T-helper 22 cell (primary cell): ENCODE data around the gene DNAH17.

ENCODE experiments used
- DNase-seq: peaks from one replicate; pipeline ENCODE4 v3.0.0-alpha.2; 2020; ENCODE audit warnings: low read depth

Gene DNAH17, protein sequence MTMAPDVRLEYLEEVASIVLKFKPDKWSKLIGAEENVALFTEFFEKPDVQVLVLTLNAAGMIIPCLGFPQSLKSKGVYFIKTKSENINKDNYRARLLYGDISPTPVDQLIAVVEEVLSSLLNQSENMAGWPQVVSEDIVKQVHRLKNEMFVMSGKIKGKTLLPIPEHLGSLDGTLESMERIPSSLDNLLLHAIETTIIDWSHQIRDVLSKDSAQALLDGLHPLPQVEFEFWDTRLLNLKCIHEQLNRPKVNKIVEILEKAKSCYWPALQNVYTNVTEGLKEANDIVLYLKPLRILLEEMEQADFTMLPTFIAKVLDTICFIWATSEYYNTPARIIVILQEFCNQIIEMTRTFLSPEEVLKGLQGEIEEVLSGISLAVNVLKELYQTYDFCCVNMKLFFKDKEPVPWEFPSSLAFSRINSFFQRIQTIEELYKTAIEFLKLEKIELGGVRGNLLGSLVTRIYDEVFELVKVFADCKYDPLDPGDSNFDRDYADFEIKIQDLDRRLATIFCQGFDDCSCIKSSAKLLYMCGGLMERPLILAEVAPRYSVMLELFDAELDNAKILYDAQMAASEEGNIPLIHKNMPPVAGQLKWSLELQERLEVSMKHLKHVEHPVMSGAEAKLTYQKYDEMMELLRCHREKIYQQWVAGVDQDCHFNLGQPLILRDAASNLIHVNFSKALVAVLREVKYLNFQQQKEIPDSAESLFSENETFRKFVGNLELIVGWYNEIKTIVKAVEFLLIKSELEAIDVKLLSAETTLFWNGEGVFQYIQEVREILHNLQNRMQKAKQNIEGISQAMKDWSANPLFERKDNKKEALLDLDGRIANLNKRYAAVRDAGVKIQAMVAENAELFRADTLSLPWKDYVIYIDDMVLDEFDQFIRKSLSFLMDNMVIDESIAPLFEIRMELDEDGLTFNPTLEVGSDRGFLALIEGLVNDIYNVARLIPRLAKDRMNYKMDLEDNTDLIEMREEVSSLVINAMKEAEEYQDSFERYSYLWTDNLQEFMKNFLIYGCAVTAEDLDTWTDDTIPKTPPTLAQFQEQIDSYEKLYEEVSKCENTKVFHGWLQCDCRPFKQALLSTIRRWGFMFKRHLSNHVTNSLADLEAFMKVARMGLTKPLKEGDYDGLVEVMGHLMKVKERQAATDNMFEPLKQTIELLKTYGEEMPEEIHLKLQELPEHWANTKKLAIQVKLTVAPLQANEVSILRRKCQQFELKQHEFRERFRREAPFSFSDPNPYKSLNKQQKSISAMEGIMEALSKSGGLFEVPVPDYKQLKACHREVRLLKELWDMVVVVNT (N-terminal part only)

GRCh38 chr17:78577296-78577695, at the start of gene DNAH17:
DNAH17 (minus strand) TSS chr17:78577396; CDS start chr17:78575057, 2,339 bp downstream.
- DNase-seq = no peak

GRCh38 chr17:78624324-78625151, 47.3 kb upstream of the DNAH17 start:
- DNase-seq = no peak

- DNase-seq = no peak
Measured at GRCh38 chr17:78623541-78623940, 46.3 kb upstream of the DNAH17 start.

- no peak for DNase-seq
Measured at GRCh38 chr17:78622491-78623265, 45.5 kb upstream of the DNAH17 start.

DNA sequence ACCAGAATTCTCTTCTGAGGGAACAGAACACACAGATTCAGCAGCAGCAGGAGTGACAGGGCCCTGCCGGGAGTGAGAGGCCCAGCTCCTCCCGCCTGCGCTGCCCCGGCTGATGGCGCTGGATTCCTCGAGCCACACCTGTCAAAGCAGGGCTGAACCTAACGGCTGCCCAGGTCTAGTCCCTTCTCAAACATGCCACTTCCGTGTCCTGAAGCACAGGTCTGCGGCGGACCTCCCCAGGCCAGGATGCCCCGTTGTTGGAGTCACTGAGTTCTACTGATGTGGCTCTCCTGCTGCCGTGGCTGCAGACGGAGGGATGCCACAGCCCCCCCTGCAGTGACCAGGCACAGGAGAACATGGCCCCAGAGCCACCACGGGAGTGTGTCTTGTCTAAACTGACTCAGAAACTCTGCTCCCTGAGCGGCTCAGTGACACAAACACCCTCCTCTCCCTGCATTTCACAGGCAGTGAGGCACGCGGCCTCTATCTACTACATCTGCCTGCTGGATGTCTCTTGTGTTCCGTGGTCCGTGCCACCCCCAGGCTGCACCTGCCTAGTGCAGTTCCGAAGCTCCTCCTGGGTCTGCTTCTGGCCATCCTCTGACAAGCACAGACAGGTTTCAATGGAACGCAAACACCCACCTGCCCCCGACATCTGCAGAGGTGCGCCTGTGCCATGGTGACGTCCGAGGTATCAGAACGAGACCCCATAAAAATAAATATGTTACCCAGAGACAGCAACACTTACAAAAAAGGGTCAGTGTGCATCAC, 44.7 kb upstream of the DNAH17 start:
- no peak for DNase-seq

- DNase-seq = no peak
Measured at GRCh38 chr17:78620099-78620498, 42.9 kb upstream of the DNAH17 start.

DNA sequence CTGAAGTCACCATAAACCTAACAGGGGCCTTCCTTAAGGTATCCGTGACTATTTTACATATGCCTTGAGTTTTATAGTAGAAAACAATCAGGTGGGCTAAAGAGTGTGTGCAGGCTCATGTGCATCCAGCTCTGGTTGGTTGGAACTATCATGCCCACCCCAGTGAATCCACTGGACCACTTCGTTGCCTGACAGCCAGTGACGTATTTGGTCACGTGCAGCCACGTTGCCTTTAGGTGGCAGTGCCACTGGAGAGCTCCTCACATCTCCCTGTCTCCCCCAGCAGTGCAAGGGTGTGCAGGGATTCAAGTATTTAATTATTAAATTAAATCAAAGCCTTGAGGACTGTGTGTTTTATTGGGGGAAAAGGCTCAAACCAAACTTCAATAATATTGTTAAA, 42.1 kb upstream of the DNAH17 start:
- no peak for DNase-seq

- no peak for DNase-seq
Measured at GRCh38 chr17:78618264-78619066, 41.3 kb upstream of the DNAH17 start.

DNA sequence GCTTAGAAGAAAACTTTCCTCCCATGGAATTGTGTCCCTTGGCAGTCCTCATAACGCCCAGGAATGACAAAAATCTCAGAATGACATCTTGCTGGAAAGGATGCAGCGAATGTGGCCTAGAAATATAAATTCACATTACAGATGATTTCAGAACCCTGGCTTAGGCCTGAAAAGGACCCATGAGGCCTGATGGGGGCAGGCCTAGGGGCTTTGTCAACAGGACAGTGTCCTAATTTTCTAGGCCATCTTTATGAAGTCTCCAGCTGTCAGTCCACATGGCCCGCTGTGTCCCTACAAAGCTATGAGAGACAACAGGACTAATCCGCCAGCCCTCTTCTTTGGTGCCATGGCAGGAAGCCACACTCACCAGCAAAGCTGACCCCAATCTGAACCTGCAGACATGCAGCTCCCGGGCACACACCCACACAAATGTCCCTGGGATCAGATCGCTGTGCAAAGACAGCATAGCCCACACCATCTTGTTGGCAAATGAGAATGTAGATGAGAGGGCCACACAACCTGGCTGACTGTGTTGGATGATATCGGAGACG, 40.4 kb upstream of the DNAH17 start:
- DNase-seq = no peak

DNA sequence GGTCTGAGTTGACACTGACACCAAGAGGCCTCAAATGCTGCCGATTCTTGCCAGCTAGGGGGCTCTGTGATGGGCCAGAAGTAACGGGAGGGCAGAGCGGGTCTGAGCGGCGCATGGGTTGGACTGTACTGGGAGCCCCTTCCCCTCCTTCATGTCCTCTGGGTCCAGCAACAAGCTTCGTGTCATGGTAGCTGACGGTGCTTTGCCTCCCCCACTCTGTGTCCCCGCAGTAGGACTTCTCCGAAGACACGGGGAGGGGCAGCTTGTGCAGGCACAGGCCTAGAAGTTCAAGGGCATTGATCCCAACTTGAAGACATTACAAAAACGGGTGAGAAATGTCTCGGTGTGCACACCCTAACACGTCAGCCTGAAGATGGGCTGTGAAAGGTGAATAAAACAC, 39.8 kb upstream of the DNAH17 start:
- no peak for DNase-seq

DNA sequence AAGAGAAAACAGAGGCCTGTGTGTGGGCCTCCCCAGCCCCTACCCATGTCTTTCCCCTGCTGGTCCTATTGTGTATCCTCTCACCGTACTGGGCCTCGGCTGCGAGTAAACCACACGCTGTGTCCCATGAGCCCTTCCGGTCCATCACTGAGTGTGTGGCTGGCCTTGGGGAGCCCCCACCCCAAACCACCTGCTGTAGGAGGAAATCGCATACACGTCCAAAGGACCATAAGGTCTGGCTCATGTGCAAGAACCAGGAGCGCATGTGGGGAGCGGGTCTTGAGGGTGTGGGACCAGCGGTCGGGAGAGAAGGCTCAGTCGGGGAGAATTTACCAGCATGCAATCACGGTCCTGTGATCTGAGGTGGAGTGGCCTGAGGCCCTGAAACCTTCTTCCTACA, 38.4 kb upstream of the DNAH17 start:
- DNase-seq = no peak

DNA sequence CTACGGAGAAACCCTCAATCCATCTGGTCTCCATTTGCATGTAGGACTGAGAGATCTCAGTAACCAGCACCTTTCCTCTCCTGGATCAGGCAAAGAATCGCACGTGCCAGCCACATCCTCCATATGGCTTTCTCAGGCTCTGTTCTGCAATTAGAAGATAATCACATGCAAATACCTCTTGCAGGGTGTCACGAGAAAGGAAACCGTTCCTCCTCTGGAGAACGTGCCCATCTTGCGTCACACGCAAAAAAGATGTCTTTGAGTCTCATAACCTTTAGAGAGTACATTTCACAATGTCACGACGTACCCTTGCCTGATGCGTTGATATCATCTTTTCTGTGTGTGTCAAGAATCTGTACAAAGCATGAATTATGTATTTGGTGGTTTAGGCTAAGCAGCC, 36.2 kb upstream of the DNAH17 start:
- no peak for DNase-seq

DNA sequence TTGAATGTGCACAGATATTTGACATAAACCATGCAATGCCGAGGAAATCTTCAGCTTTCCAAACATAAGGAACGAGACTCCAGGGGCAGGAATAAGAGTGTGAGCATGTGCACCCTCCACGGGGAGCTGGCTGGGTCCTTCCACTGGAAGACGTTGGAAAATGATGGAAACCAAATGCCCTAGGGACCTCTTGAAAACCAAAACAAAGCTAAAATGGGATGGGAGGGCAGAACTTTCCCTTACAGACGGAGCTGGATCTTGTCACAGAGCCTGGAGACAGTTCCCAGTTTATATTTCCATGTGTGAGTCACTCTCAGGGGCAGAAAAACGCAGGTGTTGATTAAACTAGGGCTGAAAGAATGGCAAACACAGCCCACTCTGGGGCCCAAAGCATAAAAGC, 34.4 kb upstream of the DNAH17 start:
- no peak for DNase-seq

DNA sequence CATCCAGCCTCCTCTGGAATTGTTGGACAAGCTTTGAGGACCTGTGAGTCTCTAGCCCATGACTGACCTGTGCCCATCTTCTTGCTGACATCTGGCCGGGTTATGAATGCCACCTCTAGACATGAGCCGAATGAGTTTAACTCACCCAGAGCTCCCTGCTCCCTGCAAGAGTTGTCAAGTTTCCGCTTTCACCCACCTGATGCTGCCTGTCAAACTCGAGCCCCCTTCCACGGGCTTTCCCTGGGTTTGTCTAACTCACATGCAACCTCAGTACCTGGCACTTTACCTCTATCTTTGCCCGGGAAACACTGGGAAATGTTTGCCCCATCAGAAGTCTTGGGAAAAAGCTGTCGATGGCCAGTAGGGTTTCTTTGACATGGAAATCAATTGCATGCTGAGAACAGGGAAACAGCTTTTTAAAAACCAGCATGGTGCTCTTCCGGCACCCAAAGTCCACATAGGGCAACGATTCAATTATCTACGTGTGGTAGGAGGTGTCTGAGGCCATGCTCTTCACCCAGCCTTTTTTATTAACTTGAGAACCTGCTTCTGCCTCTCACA, 33.8 kb upstream of the DNAH17 start:
- DNase-seq = no peak

GRCh38 chr17:78609191-78609641, 32.0 kb upstream of the DNAH17 start:
- no peak for DNase-seq

- no peak for DNase-seq
Measured at GRCh38 chr17:78608804-78609186, 31.6 kb upstream of the DNAH17 start.

DNA sequence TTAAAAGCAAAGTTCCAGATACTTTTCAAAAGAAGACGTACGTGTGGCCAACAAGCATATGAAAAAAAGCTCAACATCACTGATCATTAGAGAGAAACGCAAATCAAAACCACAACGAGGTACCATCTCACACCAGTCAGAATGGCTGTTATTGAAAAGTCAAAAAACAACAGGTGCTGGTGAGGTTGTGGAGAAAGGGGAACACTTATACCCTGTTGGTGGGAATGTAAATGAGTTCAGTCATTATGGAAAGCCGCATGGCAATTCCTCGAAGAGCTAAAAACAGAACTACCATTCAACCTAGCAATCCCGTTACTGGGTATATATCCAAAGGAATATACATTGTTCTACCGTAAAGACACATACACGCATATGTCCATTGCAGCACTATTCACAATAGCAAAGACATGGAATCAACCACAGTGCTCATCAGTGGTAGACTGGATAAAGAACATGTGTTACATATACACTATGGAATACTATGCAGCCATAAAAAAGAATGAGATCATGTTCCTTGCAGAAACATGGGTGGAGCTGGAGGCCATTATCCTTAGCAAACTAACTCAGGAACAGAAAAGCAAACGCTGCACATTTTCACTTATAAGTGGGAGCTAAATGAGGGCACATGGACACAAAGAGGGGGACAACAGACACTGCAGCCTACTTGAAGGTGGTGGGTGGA, 31.1 kb upstream of the DNAH17 start:
- no peak for DNase-seq

DNA sequence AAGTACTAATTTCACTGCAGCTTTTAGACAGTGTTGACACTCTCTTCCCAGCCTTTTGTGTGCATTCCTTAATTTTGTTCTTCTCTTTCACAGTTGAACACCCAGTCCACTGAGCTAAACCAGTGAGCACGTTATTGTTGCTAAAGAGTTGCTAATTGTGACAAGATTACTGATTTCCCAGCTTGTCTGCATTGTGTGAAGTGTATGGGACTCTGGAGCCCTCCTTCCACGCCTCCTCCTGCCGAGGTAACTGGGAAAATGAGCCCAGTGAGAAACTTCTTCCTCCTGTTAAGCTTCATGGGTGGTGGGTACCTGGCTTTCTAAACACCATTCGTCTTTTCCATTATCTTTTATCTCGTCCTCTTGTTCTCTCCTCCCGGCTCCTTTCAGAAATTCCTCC, 29.8 kb upstream of the DNAH17 start:
- DNase-seq = no peak
